Smooth muscle cell (in vitro differentiated cells): ENCODE data around the gene PLEKHS1. TPM values are rescaled to one million over a fixed set of nuclear protein-coding genes. Genes with fewer than 3 reads are reported as not detected.

Experiments
- DNase-seq: peaks from one replicate; lab custom pipeline; 2025; ENCODE audit not compliant: unreplicated experiment; lab: John Stamatoyannopoulos, UW
- H2AFZ ChIP-seq: fragments of 200-600 bp; sonication (generic); 2 replicates; pipeline ENCODE4 v1.6.0; 2016; ENCODE audit warnings: antibody characterized with exemption, low read depth, mild to moderate bottlenecking
- H3F3A ChIP-seq: fragments of 200-600 bp; sonication (generic); 2 replicates; pipeline ENCODE4 v1.6.0; 2017; ENCODE audit warnings: antibody characterized with exemption, low read depth
- H3K27ac ChIP-seq: fragments of 200-600 bp; sonication (generic); 2 replicates; pipeline ENCODE4 v1.5.1; 2016; ENCODE audit warnings: low read depth, mild to moderate bottlenecking
- H3K27me3 ChIP-seq: fragments of 200-600 bp; sonication (generic); 2 replicates; pipeline ENCODE4 v1.6.1; 2016; ENCODE audit warnings: low read depth, mild to moderate bottlenecking
- H3K36me3 ChIP-seq: fragments of 200-600 bp; sonication (generic); 2 replicates; pipeline ENCODE4 v1.5.1; 2016; ENCODE audit warnings: low read depth
- H3K4me1 ChIP-seq: fragments of 200-600 bp; sonication (generic); 2 replicates; pipeline ENCODE4 v1.5.1; 2016; ENCODE audit warnings: low read depth
- H3K4me2 ChIP-seq: fragments of 200-600 bp; sonication (generic); 2 replicates; pipeline ENCODE4 v1.6.0; 2016; ENCODE audit warnings: mild to moderate bottlenecking
- H3K4me3 ChIP-seq: fragments of 200-600 bp; sonication (generic); 2 replicates; pipeline ENCODE4 v1.5.1; 2016; ENCODE audit warnings: mild to moderate bottlenecking
- H3K79me2 ChIP-seq: fragments of 200-600 bp; sonication (generic); 2 replicates; pipeline ENCODE4 v1.6.0; 2016; ENCODE audit warnings: low read depth, mild to moderate bottlenecking
- H3K9ac ChIP-seq: fragments of 200-600 bp; sonication (generic); 2 replicates; pipeline ENCODE4 v1.6.0; 2016; ENCODE audit warnings: low read depth
- H3K9me3 ChIP-seq: fragments of 200-600 bp; sonication (generic); replicated peaks from 2 replicates; pipeline ENCODE4 v1.5.1; 2016; ENCODE audit warnings: low read depth
- H4K20me1 ChIP-seq: fragments of 200-600 bp; sonication (generic); 2 replicates; pipeline ENCODE4 v1.6.0; 2016; ENCODE audit warnings: low read depth
- CTCF ChIP-seq: fragments of 200-600 bp; sonication (generic); IDR thresholded peaks from 2 replicates; pipeline ENCODE4 v1.5.1; 2017; ENCODE audit warnings: borderline replicate concordance, mild to moderate bottlenecking, antibody characterized with exemption; ENCODE audit not compliant: insufficient read depth, poor library complexity, severe bottlenecking
- WGBS: methylation state at CpG from one replicate; pipeline ENCODE4 v1.1.7; 2016; ENCODE audit warnings: low lambda C conversion rate; 5-methylcytosine and 5-hydroxymethylcytosine counted together
- polyA plus RNA-seq: library from polyadenylated mRNA; unstranded; fragments of >200 nt; fragmentation: Nextera tagmentation; extraction: Ambion mirVana; gene quantifications from 2 replicates; pipeline ENCODE4 v1.2.1, GENCODE V29; 2016
- total RNA-seq: library from RNA; depleted of rRNA; stranded (reverse); fragments of >200 nt; gene quantifications from 2 replicates; pipeline ENCODE4 v1.2.3, GENCODE V29; 2014

PLEKHS1 gene
- total and polyA plus RNA-seq, 2 experiments from 2014 or later: not detected

GRCh38 chr10:113791691-113792090 is 40.2 kb downstream of the PLEKHS1 start:
- no peak overlapping the region for H3K9ac ChIP-seq
- H3K9me3 ChIP-seq: no peaks in the 10 kb centered on the region
- H3K27me3 ChIP-seq: peaks cover 26% of the 10 kb centered on the region
- no peaks in the 10 kb centered on the region for H4K20me1 ChIP-seq
- no peak overlapping the region for H3K27ac ChIP-seq
- H3K4me3 ChIP-seq: no peak overlapping the region
- no peak overlapping the region for H3K4me2 ChIP-seq
- H3K4me1 ChIP-seq: no peaks in the 10 kb centered on the region
- no peaks in the 10 kb centered on the region for H3K36me3 ChIP-seq
- no peak overlapping the region for H2AFZ ChIP-seq
- WGBS: 78% methylated on average over 2 of the region's 2 CpGs
- H3F3A ChIP-seq: peaks cover 6% of the 10 kb centered on the region
- DNase-seq: no peak
- TF ChIP-seq CTCF: no peak
- H3K79me2 ChIP-seq: no peaks in the 10 kb centered on the region

GRCh38 chr10:113801569-113801968 is 50.1 kb downstream of the PLEKHS1 start:
- DNase-seq: no peak
- Histone ChIP-seq H3K4me3 (no peak overlapping the region), H3F3A (no peaks in the 10 kb centered on the region), H3K79me2 (no peaks in the 10 kb centered on the region), H3K4me2 (no peak overlapping the region), H3K27me3 (peaks cover 25% of the 10 kb centered on the region), H3K27ac (no peak overlapping the region), H3K36me3 (no peaks in the 10 kb centered on the region), H3K9ac (no peak overlapping the region), H4K20me1 (no peaks in the 10 kb centered on the region), H3K9me3 (no peaks in the 10 kb centered on the region), H3K4me1 (no peaks in the 10 kb centered on the region), H2AFZ (no peak overlapping the region)
- no peak for TF ChIP-seq CTCF
- 63% methylated on average over 6 of the region's 6 CpGs for WGBS

GRCh38 chr10:113802997-113803396 is 51.5 kb downstream of the PLEKHS1 start:
- no peak overlapping the region for H3K9ac ChIP-seq
- peaks cover 15% of the 10 kb centered on the region for H3K27me3 ChIP-seq
- H3K4me3 ChIP-seq: no peak overlapping the region
- H3K4me2 ChIP-seq: no peak overlapping the region
- no peaks in the 10 kb centered on the region for H3K79me2 ChIP-seq
- no peaks in the 10 kb centered on the region for H3K36me3 ChIP-seq
- TF ChIP-seq CTCF: no peak
- H3F3A ChIP-seq: no peaks in the 10 kb centered on the region
- H4K20me1 ChIP-seq: no peaks in the 10 kb centered on the region
- no peaks in the 10 kb centered on the region for H3K9me3 ChIP-seq
- H3K4me1 ChIP-seq: no peaks in the 10 kb centered on the region
- H3K27ac ChIP-seq: no peak overlapping the region
- 50% methylated on average over 4 of the region's 4 CpGs for whole genome bisulfite sequencing
- DNase-seq: no peak
- H2AFZ ChIP-seq: no peak overlapping the region

- Histone ChIP-seq H4K20me1 (no peaks in the 10 kb centered on the region), H3F3A (no peaks in the 10 kb centered on the region), H3K4me2 (no peak overlapping the region), H3K9ac (no peak overlapping the region), H3K4me1 (no peaks in the 10 kb centered on the region), H3K27ac (no peak overlapping the region), H3K4me3 (no peak overlapping the region), H3K9me3 (no peaks in the 10 kb centered on the region), H2AFZ (no peak overlapping the region), H3K27me3 (peaks cover 19% of the 10 kb centered on the region), H3K36me3 (no peaks in the 10 kb centered on the region), H3K79me2 (no peaks in the 10 kb centered on the region)
- no peak for DNase-seq
- TF ChIP-seq CTCF: no peak
- 90% methylated on average over 4 of the region's 4 CpGs for WGBS
Observed at GRCh38 chr10:113806503-113806902, 55.0 kb downstream of the PLEKHS1 start.
